Heart left ventricle (tissue), 16 donors: ENCODE measurements around the gene ADM. TPM values are rescaled to one million over a fixed set of nuclear protein-coding genes. Genes with fewer than 3 reads are reported as not detected.

Experiments used
- ATAC-seq, 4 donors: fragments of 200-7000 bp; cut with Tn5 transposase; one replicate each; pipeline ENCODE4 v1.9.1; 2020 to 2022; ENCODE audit warnings: moderate library complexity in 4 of 4, mild to moderate bottlenecking in 3 of 4, moderate number of reproducible peaks in 1 of 4
- DNase-seq, 5 donors: peaks; one replicate each; pipeline ENCODE4 v3.0.0-alpha.2; 2020
- H3K27ac ChIP-seq, 12 donors: fragments of 200-600 bp; sonication (generic) in 4 of 12; one replicate each; pipeline versions ENCODE4 v1.5.0 to v1.8.0; 2016 to 2022; ENCODE audit warnings: mild to moderate bottlenecking in 2 of 12
- H3K27me3 ChIP-seq, 9 donors: fragments of 200-600 bp; sonication (generic) in 2 of 9; one replicate each; pipeline versions ENCODE4 v1.5.1 to v1.8.0; 2016 to 2022; ENCODE audit warnings: mild to moderate bottlenecking in 3 of 9
- H3K36me3 ChIP-seq, 9 donors: fragments of 200-600 bp; sonication (generic) in 2 of 9; one replicate each; pipeline versions ENCODE4 v1.5.0 to v1.8.0; 2018 to 2022; ENCODE audit warnings: mild to moderate bottlenecking in 2 of 9
- H3K4me1 ChIP-seq, 12 donors: fragments of 200-600 bp; sonication (generic) in 4 of 12; one replicate each; pipeline versions ENCODE4 v1.5.0 to v1.8.0; 2016 to 2022; ENCODE audit warnings: mild to moderate bottlenecking in 3 of 12
- H3K4me3 ChIP-seq, 12 donors: fragments of 200-600 bp; sonication (generic) in 4 of 12; one replicate each; pipeline versions ENCODE4 v1.5.0 to v1.8.0; 2017 to 2022; ENCODE audit warnings: mild to moderate bottlenecking in 9 of 12, moderate library complexity in 4 of 12
- H3K9me3 ChIP-seq, 12 donors: fragments of 200-600 bp; sonication (generic) in 4 of 12; one replicate each; pipeline versions ENCODE4 v1.5.0 to v1.8.0; 2016 to 2022; ENCODE audit warnings: mild to moderate bottlenecking in 1 of 12
- CTCF ChIP-seq, 12 donors: fragments of 200-600 bp; sonication (generic) in 4 of 12; IDR thresholded peaks; one replicate each; pipeline versions ENCODE4 v1.5.0 to v1.8.0; 2018 to 2022; ENCODE audit warnings: antibody characterized with exemption in 12 of 12, mild to moderate bottlenecking in 5 of 12
- POLR2A ChIP-seq, 2 donors: fragments of 450-650 bp; IDR thresholded peaks; one replicate each; pipeline ENCODE4 v1.6.1; 2017; ENCODE audit warnings: antibody characterized with exemption in 2 of 2, mild to moderate bottlenecking in 2 of 2, moderate library complexity in 2 of 2
- WGBS, 4 donors: extraction: QIAGEN DNeasy Blood & Tissue Kit in 2 of 4; methylation state at CpG; one replicate each; pipeline versions ENCODE4 v1.1.5 to v1.1.7; 2013 to 2018; 5-methylcytosine and 5-hydroxymethylcytosine counted together
- intact Hi-C, 10 donors: fragments of 100-400 bp; cut with DNase I; formaldehyde crosslinking; loops; one replicate each; pipeline versions ENCODE4 v1.11.1 to v1.14.2; 2022
- polyA plus RNA-seq, 2 donors: library from polyadenylated mRNA; stranded (reverse); fragments of 200-250 nt; gene quantifications; one replicate each; pipeline ENCODE4 v1.2.3, GENCODE V29; 2013
- total RNA-seq, 9 donors: library from RNA; depleted of rRNA in 2 of 9; stranded (reverse); fragments of >200 nt in 2 of 9; fragmentation: NEBNext Ultra II Directional in 3 of 9; extraction: Animal tissue kit (Norgen Biotek cat#: 25700) in 3 of 9; gene quantifications; one replicate each; pipeline versions ENCODE4 v1.1.0 to v1.2.4, GENCODE V29; 2016 to 2023
- donor health status: ischemic (EF 13 %, LVEDD 7.1; RV severe dilation, severe dysfunction).
- donor health status: healthy with polysubstance abuse.
- donor health status: DM: no; HTN: yes; CAD: no.
- donor health status: DM: no; HTN: no; CAD: no.
- donor health status: ischemic (EF 25% LVEDD 6.9; RV normal size, moderate dysfunction).
- donor health status: ischemic (EF 25% LVEDD 5.7; RV mildly dilated, moderate dysfunction).
- donor health status: healthy.
- donor health status: DM: yes; HTN: yes; CAD: no.
- donor health status: ischemic (EF 35%, LVEDD 5.7; RV mildly dilated, moderate dysfunction).
- donor health status: nonischemic (EF 11% LVEDD 7.7; RV severe dilation, severe dysfunction).
- donor health status: DM: yes; HTN: yes; CAD: no.
- donor health status: PGD.
- donor health status: ischemic (EF 29% LVEDD 5.4; RV normal size, mild dysfunction).
- donor health status: nonischemic (EF 23%, LVEDD 6.1; RV moderate dilation, normal function).

ADM gene
- total and polyA plus RNA-seq, 11 donors, result 6.9 to 154 (median 16.8) TPM

- intact Hi-C loops, result loop anchor here (2.0 to 10.0 kb wide), 19 partner anchors 57 to 945 kb away; no protein-coding TSS in a partner anchor
- ATAC-seq, result peak in 3 of 4 donors; percentile 29 to 38 (median 34)
- 31 to 40% (median 35%) methylated on average over 12 of the region's 12 CpGs for WGBS, 4 donors
- TF ChIP-seq CTCF (IDR thresholded peaks at IDR 0.05), result no peak
- TF ChIP-seq POLR2A (IDR thresholded peaks at IDR 0.05), result no peak
- peak overlapping the region in 11 of 12 donors; percentile 55 to 90 (median 84) for H3K27ac ChIP-seq
- no peaks in the 10 kb centered on the region for H3K27me3 ChIP-seq
- DNase-seq, result peak in 4 of 5 donors; percentile 37 to 78 (median 72)
- no peaks in the 10 kb centered on the region for H3K36me3 ChIP-seq
- peaks cover 0 to 10% (median 0%) of the 10 kb centered on the region in 12 donors for H3K9me3 ChIP-seq
- no peak overlapping the region for H3K4me3 ChIP-seq
- peaks cover 0 to 59% (median 42%) of the 10 kb centered on the region in 12 donors for H3K4me1 ChIP-seq
Measured at GRCh38 chr11:10309163-10310093, 4.6 kb downstream of the ADM start.

GRCh38 chr11:10310301-10310841 is 5.5 kb downstream of the ADM start:
- peaks cover 0 to 52% (median 40%) of the 10 kb centered on the region in 12 donors for H3K4me1 ChIP-seq
- no peak for ATAC-seq

GRCh38 chr11:10311802-10312201 is 6.9 kb downstream of the ADM start:
- no peaks in the 10 kb centered on the region for H3K27me3 ChIP-seq
- 81 to 88% (median 85%) methylated on average over 2 of the region's 2 CpGs for WGBS, 4 donors
- H3K9me3 ChIP-seq, result peaks cover 0 to 10% (median 0%) of the 10 kb centered on the region in 12 donors
- intact Hi-C loops, result loop anchor here in 1 of 10 donors (10.0 kb wide), 1 partner anchor 947 kb away; no protein-coding TSS in a partner anchor
- no peaks in the 10 kb centered on the region for H3K36me3 ChIP-seq
- DNase-seq (no peak), ATAC-seq (no peak)
- no peak overlapping the region for H3K27ac ChIP-seq
- H3K4me3 ChIP-seq, result no peak overlapping the region
- peaks cover 0 to 39% (median 29%) of the 10 kb centered on the region in 12 donors for H3K4me1 ChIP-seq
- TF ChIP-seq POLR2A (IDR thresholded peaks at IDR 0.05) (no peak), CTCF (IDR thresholded peaks at IDR 0.05) (no peak)

More at GRCh38 chr11:10310301-10310841, 5.5 kb downstream of the ADM start:
- H3K9me3 ChIP-seq, result peaks cover 0 to 10% (median 0%) of the 10 kb centered on the region in 12 donors
- no peaks in the 10 kb centered on the region for H3K36me3 ChIP-seq
- no peak for DNase-seq
- no peak overlapping the region for H3K4me3 ChIP-seq
- TF ChIP-seq CTCF (IDR thresholded peaks at IDR 0.05) (no peak), POLR2A (IDR thresholded peaks at IDR 0.05) (no peak)
- H3K27ac ChIP-seq, result peak overlapping the region in 6 of 12 donors; percentile 35 to 90 (median 84)
- no peaks in the 10 kb centered on the region for H3K27me3 ChIP-seq
- 75 to 91% (median 90%) methylated on average over 3 of the region's 3 CpGs for WGBS, 4 donors
- intact Hi-C loops, result loop anchor here in 1 of 10 donors (10.0 kb wide), 1 partner anchor 946 kb away; no protein-coding TSS in a partner anchor
